Measurements from ENCODE around the gene NHLRC2.

Gene NHLRC2

GRCh38 chr10:113872139-113873030 is 17.9 kb downstream of the NHLRC2 start:
- in situ Hi-C loops (cut with HindIII; ENCODE audit: low sequenced_read_pairs): no loop called here
- H3K4me3 ChIP-seq (ENCODE audit: low read depth, low read length): no peak overlapping the region
- DNase-seq (ENCODE audit: low read depth): no peak
- TF ChIP-seq CTCF (IDR thresholded peaks at IDR 0.05; ENCODE audit: low read depth, low read length, missing control alignments): no peak

- no peak for TF ChIP-seq CTCF (IDR thresholded peaks at IDR 0.05; ENCODE audit: low read depth, low read length, missing control alignments)
- no peak overlapping the region for H3K4me3 ChIP-seq (ENCODE audit: low read depth, low read length)
- no peak for DNase-seq (ENCODE audit: low read depth)
- in situ Hi-C loops (cut with HindIII; ENCODE audit: low sequenced_read_pairs): no loop called here
These were observed 20.8 kb downstream of the NHLRC2 start for GRCh38 chr10:113875212-113875611.

GRCh38 chr10:113876461-113876860 is 22.0 kb downstream of the NHLRC2 start:
- H3K4me3 ChIP-seq (ENCODE audit: low read depth, low read length): no peak overlapping the region
- no peak for TF ChIP-seq CTCF (IDR thresholded peaks at IDR 0.05; ENCODE audit: low read depth, low read length, missing control alignments)
- in situ Hi-C loops (cut with HindIII; ENCODE audit: low sequenced_read_pairs): no loop called here
- DNase-seq (ENCODE audit: low read depth): no peak

- H3K4me3 ChIP-seq (ENCODE audit: low read depth, low read length): no peak overlapping the region
- no peak for TF ChIP-seq CTCF (IDR thresholded peaks at IDR 0.05; ENCODE audit: low read depth, low read length, missing control alignments)
- in situ Hi-C loops (cut with HindIII; ENCODE audit: low sequenced_read_pairs): no loop called here
- no peak for DNase-seq (ENCODE audit: low read depth)
These were observed 25.2 kb downstream of the NHLRC2 start for GRCh38 chr10:113879691-113880090.

- in situ Hi-C loops (cut with HindIII; ENCODE audit: low sequenced_read_pairs): no loop called here
- DNase-seq (ENCODE audit: low read depth): no peak
- H3K4me3 ChIP-seq (ENCODE audit: low read depth, low read length): no peak overlapping the region
- TF ChIP-seq CTCF (IDR thresholded peaks at IDR 0.05; ENCODE audit: low read depth, low read length, missing control alignments): no peak
These were observed 25.8 kb downstream of the NHLRC2 start for GRCh38 chr10:113880236-113880635.

GRCh38 chr10:113882240-113882639 is 27.8 kb downstream of the NHLRC2 start:
- DNase-seq (ENCODE audit: low read depth): no peak
- no peak overlapping the region for H3K4me3 ChIP-seq (ENCODE audit: low read depth, low read length)
- in situ Hi-C loops (cut with HindIII; ENCODE audit: low sequenced_read_pairs): no loop called here
- TF ChIP-seq CTCF (IDR thresholded peaks at IDR 0.05; ENCODE audit: low read depth, low read length, missing control alignments): no peak

All from astrocyte of the cerebellum (primary cell).